ENCODE results near the gene FBXO15.

The FBXO15 gene

DNA sequence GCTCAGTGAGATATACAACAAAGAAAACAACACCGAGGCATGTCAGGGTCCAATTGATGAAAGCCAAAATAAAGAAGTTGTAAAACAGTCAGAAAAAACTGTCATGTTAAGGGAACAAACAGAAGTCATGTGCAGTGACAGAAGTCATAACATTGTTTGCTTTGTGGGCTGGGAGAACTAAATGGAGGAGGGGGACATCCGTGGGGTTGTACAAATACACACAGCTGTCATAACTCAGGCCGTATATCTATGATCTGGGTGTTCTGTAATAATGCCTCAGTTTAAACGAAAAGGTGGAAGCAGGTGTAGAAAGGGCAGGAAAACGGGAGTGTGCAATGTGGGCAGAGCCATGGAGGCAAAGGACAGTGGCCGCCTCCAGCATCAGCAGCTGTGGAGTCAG is 28.0 kb upstream of the FBXO15 start:
- no peak overlapping the region for H3K27ac ChIP-seq (ENCODE audit: low read length)
- no peak for TF ChIP-seq EZH2phosphoT487 (IDR thresholded peaks at IDR 0.05; ENCODE audit: low read depth)
- TF ChIP-seq, protein P1, sequence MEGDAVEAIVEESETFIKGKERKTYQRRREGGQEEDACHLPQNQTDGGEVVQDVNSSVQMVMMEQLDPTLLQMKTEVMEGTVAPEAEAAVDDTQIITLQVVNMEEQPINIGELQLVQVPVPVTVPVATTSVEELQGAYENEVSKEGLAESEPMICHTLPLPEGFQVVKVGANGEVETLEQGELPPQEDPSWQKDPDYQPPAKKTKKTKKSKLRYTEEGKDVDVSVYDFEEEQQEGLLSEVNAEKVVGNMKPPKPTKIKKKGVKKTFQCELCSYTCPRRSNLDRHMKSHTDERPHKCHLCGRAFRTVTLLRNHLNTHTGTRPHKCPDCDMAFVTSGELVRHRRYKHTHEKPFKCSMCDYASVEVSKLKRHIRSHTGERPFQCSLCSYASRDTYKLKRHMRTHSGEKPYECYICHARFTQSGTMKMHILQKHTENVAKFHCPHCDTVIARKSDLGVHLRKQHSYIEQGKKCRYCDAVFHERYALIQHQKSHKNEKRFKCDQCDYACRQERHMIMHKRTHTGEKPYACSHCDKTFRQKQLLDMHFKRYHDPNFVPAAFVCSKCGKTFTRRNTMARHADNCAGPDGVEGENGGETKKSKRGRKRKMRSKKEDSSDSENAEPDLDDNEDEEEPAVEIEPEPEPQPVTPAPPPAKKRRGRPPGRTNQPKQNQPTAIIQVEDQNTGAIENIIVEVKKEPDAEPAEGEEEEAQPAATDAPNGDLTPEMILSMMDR (IDR thresholded peaks at IDR 0.05; ENCODE audit: low read depth, low read length), result no peak
- no peaks in the 10 kb centered on the region for H3K79me2 ChIP-seq (ENCODE audit: low read length)
- no peak overlapping the region for H3K4me3 ChIP-seq (ENCODE audit: low read length)
- no peak overlapping the region for H3K4me2 ChIP-seq (ENCODE audit: low read length)
- H3K9me3 ChIP-seq (ENCODE audit: insufficient read depth, low read length), result no peaks in the 10 kb centered on the region
- H4K20me1 ChIP-seq (ENCODE audit: insufficient read depth, low read length), result no peaks in the 10 kb centered on the region
- no peak overlapping the region for H2AFZ ChIP-seq (ENCODE audit: low read depth, low read length)
- no peaks in the 10 kb centered on the region for H3K36me3 ChIP-seq (replicated peaks; ENCODE audit: low read depth, low read length)
- H3K9ac ChIP-seq (ENCODE audit: low read length), result no peak overlapping the region
- peaks cover 12% of the 10 kb centered on the region for H3K4me1 ChIP-seq (ENCODE audit: low read length)
- peaks cover 24% of the 10 kb centered on the region for H3K27me3 ChIP-seq (ENCODE audit: low read depth, low read length)

DNA sequence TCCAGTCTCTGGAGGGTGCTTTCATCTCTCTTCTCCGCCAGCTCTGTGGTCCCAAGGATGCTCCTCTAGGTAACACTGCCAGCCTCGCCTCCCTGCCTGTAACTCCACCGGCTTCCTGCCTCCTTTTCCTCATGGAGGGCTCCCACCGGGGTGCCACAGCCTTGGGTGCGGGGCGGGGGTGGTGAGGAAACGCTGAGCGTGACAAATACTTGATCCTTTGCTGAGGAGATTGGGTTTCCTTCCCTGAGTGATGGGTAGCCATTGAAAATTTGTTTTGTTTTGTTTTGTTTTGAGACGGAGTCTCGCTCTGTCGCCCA is 25.8 kb upstream of the FBXO15 start:
- Histone ChIP-seq H3K27me3 (ENCODE audit: low read depth, low read length) (peaks cover 29% of the 10 kb centered on the region), H3K4me3 (ENCODE audit: low read length) (no peak overlapping the region)
- TF ChIP-seq, protein P1 (IDR thresholded peaks at IDR 0.05; ENCODE audit: low read depth, low read length), result no peak
- no peak for TF ChIP-seq EZH2phosphoT487 (IDR thresholded peaks at IDR 0.05; ENCODE audit: low read depth)

DNA sequence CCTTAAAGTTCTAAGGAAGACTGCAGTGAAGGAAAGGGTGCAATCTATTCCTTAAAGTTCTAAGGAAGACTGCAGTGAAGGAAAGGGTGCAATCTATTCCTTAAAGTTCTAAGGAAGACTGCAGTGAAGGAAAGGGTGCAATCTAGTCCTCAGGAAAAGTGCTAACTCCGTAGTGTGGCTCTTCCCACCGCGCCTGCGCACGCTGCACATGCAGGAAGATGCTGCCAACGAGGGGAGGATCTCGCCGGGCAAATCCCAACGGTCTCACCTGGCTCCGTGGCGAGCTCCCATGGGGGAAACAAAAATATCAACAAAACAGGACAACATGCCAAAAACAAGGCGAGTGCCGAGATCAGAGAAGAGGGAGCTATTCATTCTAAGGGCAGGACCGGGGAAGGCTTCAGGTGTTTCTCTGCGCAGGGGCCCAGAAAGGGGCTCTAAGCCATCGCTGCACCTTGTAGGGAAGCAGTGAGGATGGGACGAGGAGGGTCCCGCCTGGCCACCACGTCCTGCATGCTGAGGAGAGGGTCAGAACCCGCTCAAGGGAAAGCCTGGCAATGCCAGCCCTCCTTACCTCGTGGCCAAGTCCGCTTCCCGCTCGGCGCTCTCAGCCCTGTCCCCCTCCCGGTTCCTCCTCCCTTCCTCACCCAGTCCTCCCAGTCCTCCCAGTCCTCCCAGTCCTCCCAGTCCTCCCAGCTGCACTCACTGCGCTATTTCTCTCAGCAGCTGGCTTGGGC is 25.2 kb upstream of the FBXO15 start:
- Histone ChIP-seq H3K27ac (ENCODE audit: low read length) (no peak overlapping the region), H3K4me2 (ENCODE audit: low read length) (peak overlapping the region; percentile 93)

More for the DNA sequence above, 25.8 kb upstream of the FBXO15 start:
- H3K27ac ChIP-seq (ENCODE audit: low read length), result no peak overlapping the region
- H4K20me1 ChIP-seq (ENCODE audit: insufficient read depth, low read length), result no peaks in the 10 kb centered on the region
- no peak overlapping the region for H3K9ac ChIP-seq (ENCODE audit: low read length)
- peaks cover 12% of the 10 kb centered on the region for H3K4me1 ChIP-seq (ENCODE audit: low read length)
- no peaks in the 10 kb centered on the region for H3K9me3 ChIP-seq (ENCODE audit: insufficient read depth, low read length)
- no peaks in the 10 kb centered on the region for H3K36me3 ChIP-seq (replicated peaks; ENCODE audit: low read depth, low read length)
- H2AFZ ChIP-seq (ENCODE audit: low read depth, low read length), result no peak overlapping the region
- no peak overlapping the region for H3K4me2 ChIP-seq (ENCODE audit: low read length)
- H3K79me2 ChIP-seq (ENCODE audit: low read length), result no peaks in the 10 kb centered on the region

DNA sequence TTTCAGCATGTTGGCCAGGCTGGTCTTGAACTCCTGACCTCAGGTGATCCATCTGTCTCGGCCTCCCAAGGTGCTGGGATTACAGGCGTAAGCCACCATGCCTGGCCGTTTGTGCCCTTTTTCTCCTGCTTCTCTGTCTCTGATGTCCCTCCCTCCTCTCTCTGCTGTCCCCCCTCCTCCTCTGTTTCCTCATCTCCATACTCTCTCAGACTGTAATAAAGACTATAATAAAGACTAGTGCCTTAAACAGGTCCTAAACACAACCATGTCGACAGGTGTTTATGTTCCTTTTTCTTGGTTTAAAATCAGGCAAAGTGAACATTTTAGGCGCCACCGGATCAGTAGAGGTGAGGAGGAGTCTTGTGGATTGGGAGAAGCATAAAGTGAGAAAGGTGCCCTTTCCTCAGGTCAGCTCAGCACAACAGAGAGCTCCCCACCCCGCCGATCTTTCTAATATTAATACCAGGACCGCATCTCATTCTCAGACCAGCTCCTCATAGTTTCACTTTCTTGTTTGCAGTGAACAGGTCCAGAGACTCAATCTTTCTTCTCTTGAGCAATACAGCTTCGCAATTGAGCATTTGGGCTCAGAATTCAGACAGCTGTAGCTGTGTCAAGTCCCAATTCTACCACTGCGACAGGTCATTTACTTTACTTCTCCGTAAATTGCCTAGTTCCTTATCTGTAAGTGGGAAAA is 24.4 kb upstream of the FBXO15 start:
- Histone ChIP-seq H3K79me2 (ENCODE audit: low read length) (no peaks in the 10 kb centered on the region), H3K36me3 (replicated peaks; ENCODE audit: low read depth, low read length) (no peaks in the 10 kb centered on the region), H3K27me3 (ENCODE audit: low read depth, low read length) (peaks cover 24% of the 10 kb centered on the region), H3K4me3 (ENCODE audit: low read length) (peak overlapping the region; percentile 84), H2AFZ (ENCODE audit: low read depth, low read length) (peak overlapping the region; percentile 96), H3K4me2 (ENCODE audit: low read length) (peak overlapping the region; percentile 93), H3K4me1 (ENCODE audit: low read length) (peaks cover 5% of the 10 kb centered on the region), H3K9ac (ENCODE audit: low read length) (peak overlapping the region; percentile 64), H3K27ac (ENCODE audit: low read length) (no peak overlapping the region), H3K9me3 (ENCODE audit: insufficient read depth, low read length) (no peaks in the 10 kb centered on the region), H4K20me1 (ENCODE audit: insufficient read depth, low read length) (no peaks in the 10 kb centered on the region)
- TF ChIP-seq, protein P1 (IDR thresholded peaks at IDR 0.05; ENCODE audit: low read depth, low read length), result no peak
- TF ChIP-seq EZH2phosphoT487 (IDR thresholded peaks at IDR 0.05; ENCODE audit: low read depth), result no peak

More for the DNA sequence above, 25.2 kb upstream of the FBXO15 start:
- H3K79me2 ChIP-seq (ENCODE audit: low read length), result no peaks in the 10 kb centered on the region
- H2AFZ ChIP-seq (ENCODE audit: low read depth, low read length), result peak overlapping the region; percentile 96
- H4K20me1 ChIP-seq (ENCODE audit: insufficient read depth, low read length), result no peaks in the 10 kb centered on the region
- no peak overlapping the region for H3K9ac ChIP-seq (ENCODE audit: low read length)
- H3K27me3 ChIP-seq (ENCODE audit: low read depth, low read length), result peaks cover 29% of the 10 kb centered on the region
- peak overlapping the region; percentile 84 for H3K4me3 ChIP-seq (ENCODE audit: low read length)
- H3K9me3 ChIP-seq (ENCODE audit: insufficient read depth, low read length), result no peaks in the 10 kb centered on the region
- H3K4me1 ChIP-seq (ENCODE audit: low read length), result peaks cover 11% of the 10 kb centered on the region
- no peaks in the 10 kb centered on the region for H3K36me3 ChIP-seq (replicated peaks; ENCODE audit: low read depth, low read length)
- TF ChIP-seq, protein P1 (IDR thresholded peaks at IDR 0.05; ENCODE audit: low read depth, low read length), result no peak
- TF ChIP-seq EZH2phosphoT487 (IDR thresholded peaks at IDR 0.05; ENCODE audit: low read depth), result no peak
